IPS-15b (cell line): Measurements from ENCODE around the gene FRMD5.

Experiments used
- H3K27me3 ChIP-seq: one replicate; pipeline ENCODE4 v1.6.1; 2013; ENCODE audit warnings: low read length; ENCODE audit not compliant: control insufficient read depth, insufficient read depth
- H3K36me3 ChIP-seq: one replicate; pipeline ENCODE4 v1.6.1; 2013; ENCODE audit warnings: low read length; ENCODE audit not compliant: control insufficient read depth, insufficient read depth
- H3K4me1 ChIP-seq: one replicate; pipeline ENCODE4 v1.6.1; 2013; ENCODE audit warnings: mild to moderate bottlenecking, low read length; ENCODE audit not compliant: control insufficient read depth, insufficient read depth
- H3K4me3 ChIP-seq: one replicate; pipeline ENCODE4 v1.5.1; 2013; ENCODE audit warnings: low read depth, low read length
- H3K9ac ChIP-seq: one replicate; pipeline ENCODE4 v1.6.1; 2013; ENCODE audit warnings: low read depth, mild to moderate bottlenecking, low read length
- H3K9me3 ChIP-seq: one replicate; pipeline ENCODE4 v1.6.1; 2013; ENCODE audit warnings: mild to moderate bottlenecking, low read length; ENCODE audit not compliant: control insufficient read depth, insufficient read depth

The FRMD5 gene

DNA sequence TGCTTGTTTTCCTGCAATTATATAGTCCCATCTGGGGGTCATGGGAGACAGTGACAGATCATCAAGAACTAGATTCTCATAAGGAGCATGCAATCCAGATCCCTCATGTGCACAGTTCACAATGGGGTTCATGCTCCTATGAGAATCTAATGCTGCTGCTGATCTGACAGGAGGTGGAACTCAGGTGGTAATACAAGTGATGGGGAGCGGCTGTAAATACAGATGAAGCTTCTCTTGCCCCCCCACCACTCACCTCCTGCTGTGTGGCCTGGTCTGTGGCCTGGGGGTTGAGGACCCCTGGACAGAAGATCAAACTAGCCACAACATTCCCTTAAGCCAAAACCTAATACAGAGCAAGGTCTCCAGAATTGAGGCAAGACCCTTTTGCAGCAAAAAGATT, 207.1 kb downstream of the FRMD5 start:
- Histone ChIP-seq H3K9ac (no peak overlapping the region), H3K9me3 (no peaks in the 10 kb centered on the region), H3K4me3 (no peak overlapping the region), H3K27me3 (no peaks in the 10 kb centered on the region), H3K4me1 (peaks cover 9% of the 10 kb centered on the region), H3K36me3 (peaks cover 4% of the 10 kb centered on the region)

DNA sequence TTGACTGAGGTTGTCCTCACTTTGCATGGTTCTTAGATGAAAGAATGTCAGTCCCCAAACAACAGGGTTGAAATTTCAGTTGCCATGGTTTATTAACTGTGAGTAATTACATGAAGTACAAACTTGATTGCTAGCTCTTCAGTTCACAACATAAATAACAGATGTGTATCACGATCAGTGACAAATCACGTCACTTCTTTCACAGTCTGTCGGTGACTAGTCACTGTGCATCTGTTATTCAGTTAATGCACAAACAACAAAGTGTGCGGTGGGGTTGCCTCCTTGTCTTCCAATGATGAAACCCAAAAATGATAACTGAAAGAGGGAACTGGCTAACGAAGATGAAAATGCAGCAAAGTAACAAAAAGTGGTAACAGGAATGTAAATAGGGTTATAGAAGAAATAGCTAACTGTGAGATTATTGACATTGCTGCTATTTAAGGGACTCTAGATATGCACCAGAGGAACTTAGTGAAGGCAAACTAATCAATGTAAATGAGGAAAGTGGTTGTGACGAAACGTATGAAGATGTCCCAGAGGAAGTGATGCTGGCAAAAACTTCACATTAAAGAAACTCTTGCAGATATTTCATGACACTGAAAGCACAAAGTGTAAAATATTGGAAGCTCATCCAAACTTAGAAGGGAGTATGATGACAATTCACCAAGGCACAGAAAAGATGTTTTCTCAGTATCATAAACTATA, 208.9 kb downstream of the FRMD5 start:
- no peaks in the 10 kb centered on the region for H3K27me3 ChIP-seq
- H3K4me3 ChIP-seq = no peak overlapping the region

DNA sequence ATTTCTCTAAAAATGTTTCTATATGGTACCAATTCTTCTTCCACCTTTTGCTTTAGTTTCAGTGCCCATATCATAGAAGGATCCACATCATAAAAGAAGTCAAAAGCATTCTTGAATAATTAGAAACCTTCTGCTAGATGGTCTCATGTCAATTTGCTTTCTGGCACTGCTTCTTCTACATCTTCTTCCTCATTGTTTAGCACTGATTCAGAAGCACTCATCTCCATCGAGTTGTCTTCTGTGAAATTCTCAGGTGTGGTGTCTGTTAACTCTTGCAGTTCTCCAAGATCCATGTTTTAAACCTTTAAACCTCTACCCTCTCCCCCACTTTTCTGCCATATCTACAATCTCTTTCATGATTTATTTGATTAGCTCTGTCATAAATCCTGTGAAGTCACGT, 213.5 kb downstream of the FRMD5 start:
- H3K9me3 ChIP-seq = no peaks in the 10 kb centered on the region
- H3K4me3 ChIP-seq = no peak overlapping the region
- H3K9ac ChIP-seq = no peak overlapping the region
- peaks cover 11% of the 10 kb centered on the region for H3K4me1 ChIP-seq
- H3K36me3 ChIP-seq = no peaks in the 10 kb centered on the region
- H3K27me3 ChIP-seq = no peaks in the 10 kb centered on the region

More for the DNA sequence above, 208.9 kb downstream of the FRMD5 start:
- Histone ChIP-seq H3K4me1 (peaks cover 9% of the 10 kb centered on the region), H3K36me3 (peaks cover 4% of the 10 kb centered on the region), H3K9me3 (no peaks in the 10 kb centered on the region), H3K9ac (no peak overlapping the region)

DNA sequence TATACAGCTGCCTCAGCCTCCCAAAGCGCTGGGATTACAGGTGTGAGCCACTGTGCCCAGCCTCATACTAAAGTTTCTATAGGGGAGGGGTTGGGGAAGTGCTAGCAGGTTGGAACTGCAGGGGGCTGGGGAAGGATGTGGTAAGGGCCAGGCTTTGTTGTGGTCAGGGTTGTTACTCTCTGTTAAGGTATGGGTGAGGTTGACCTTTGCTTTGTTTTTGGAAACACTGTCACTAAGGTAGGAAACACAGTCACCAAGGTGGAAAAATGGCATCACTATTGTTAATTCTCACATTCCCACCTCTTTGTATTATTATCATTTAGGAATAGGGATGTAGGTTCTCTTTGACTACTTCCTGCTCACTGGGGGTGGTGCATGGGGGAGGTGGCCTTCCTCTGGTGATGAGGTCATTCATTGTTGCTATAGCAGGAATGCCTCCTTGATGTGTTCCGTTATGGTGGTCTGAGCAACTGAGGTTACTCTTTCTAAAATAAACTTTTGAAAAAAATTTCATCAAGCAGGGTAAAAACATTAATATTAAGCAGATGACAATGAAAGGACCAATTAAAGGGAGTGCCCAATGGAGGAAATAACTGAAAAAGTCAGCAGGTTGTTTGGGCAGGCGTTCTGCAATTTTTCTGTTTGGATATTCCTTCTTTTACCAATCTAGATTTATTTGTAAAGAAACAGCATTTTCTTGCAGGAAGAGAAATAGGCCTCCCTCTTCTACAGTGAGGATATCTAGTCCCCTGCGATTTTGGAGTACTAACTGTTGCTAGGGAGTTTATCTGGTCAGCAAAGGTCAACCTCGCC, 217.8 kb downstream of the FRMD5 start:
- H3K9ac ChIP-seq = no peak overlapping the region
- peaks cover 2% of the 10 kb centered on the region for H3K4me1 ChIP-seq
- no peak overlapping the region for H3K4me3 ChIP-seq

DNA sequence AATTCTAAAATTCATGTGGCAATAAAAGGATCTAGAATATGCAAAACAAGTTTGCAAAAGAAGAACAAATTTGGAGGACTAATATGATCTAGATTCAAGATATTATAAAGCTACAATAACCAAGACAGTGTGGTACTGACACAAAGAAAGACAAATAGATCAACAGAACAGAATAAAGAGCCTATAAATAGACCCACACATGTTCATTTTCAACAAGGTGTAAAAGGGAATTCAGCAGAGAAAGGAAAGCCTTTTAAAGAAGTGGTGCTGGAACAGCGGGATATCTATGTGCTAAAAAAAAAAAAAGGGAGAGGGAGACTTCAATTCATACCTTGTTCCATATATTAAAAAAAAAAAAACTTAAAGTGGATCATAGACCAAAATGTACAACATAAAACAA, 219.3 kb downstream of the FRMD5 start:
- no peak overlapping the region for H3K9ac ChIP-seq
- no peak overlapping the region for H3K4me3 ChIP-seq
- peaks cover 2% of the 10 kb centered on the region for H3K4me1 ChIP-seq
- H3K9me3 ChIP-seq = no peaks in the 10 kb centered on the region
- H3K27me3 ChIP-seq = no peaks in the 10 kb centered on the region
- no peaks in the 10 kb centered on the region for H3K36me3 ChIP-seq

More for the DNA sequence above, 217.8 kb downstream of the FRMD5 start:
- Histone ChIP-seq H3K9me3 (no peaks in the 10 kb centered on the region), H3K27me3 (no peaks in the 10 kb centered on the region), H3K36me3 (no peaks in the 10 kb centered on the region)

DNA sequence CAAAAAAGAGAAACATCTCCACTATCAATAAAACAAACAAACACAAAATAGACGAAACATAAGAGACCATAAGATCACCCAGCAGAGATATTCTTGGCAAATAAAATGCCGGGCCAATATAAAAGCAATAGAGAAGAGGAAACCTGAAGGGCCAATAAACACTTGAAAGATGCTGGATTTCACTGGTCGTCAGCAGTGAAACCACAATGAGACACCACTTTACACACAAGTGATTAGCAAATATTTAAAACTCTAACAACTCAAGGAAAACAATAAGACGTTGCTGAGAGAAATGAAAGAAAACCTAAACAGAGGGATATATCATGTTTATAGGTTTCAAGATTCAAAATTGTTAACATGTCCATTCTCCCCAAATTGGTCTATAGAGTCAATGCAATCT, 219.7 kb downstream of the FRMD5 start:
- Histone ChIP-seq H3K36me3 (no peaks in the 10 kb centered on the region), H3K4me3 (no peak overlapping the region), H3K9ac (no peak overlapping the region), H3K4me1 (peaks cover 2% of the 10 kb centered on the region), H3K9me3 (no peaks in the 10 kb centered on the region), H3K27me3 (no peaks in the 10 kb centered on the region)

DNA sequence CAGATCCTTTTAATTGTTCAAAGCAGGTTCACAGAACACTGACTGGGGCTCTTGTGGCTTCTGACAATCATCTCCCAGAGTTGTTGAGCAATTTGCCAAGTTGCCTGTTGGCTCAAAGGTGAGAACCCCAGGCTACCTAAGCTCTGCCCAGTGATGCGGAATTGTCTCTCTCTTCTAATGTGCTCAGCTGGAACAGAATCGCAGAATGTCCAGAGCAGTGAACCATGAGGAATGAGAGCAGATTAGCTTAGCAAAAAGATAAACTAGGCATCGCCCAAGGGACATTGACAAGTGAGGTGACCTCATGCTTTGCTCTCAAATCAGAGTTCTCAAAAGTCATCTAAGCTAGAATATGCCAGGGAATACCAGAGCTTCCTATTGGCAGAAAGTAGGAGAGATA, 220.2 kb downstream of the FRMD5 start:
- Histone ChIP-seq H3K4me3 (no peak overlapping the region), H3K27me3 (no peaks in the 10 kb centered on the region), H3K9ac (no peak overlapping the region), H3K4me1 (peaks cover 2% of the 10 kb centered on the region), H3K36me3 (no peaks in the 10 kb centered on the region), H3K9me3 (no peaks in the 10 kb centered on the region)

DNA sequence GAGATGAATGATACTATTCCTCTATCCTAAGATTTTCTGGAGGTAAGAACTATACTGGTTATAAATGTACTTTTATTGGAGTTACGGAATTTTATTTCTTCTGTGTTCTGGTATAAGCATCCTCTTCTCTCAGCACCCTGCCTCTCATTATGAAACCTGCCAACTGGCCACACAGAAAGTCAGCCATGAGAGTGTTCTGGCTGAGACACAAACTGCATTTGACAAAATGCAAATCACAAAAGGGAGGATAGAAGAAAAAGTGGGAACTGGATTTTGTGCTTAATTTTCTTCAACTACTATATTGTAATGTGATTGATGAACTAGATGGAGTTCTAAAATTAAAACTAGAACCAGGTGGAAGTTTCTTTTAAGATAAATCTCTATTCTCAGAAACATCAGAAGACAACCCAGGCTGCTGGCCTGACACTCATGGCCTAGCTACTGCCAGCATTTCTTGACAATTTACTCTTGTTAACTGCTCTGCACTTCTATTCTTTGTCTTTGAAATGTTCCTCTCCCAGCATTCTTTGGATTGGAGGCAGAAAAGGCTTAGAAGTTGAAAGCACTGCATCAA, 225.2 kb downstream of the FRMD5 start:
- Histone ChIP-seq H3K36me3 (no peaks in the 10 kb centered on the region), H3K4me1 (no peaks in the 10 kb centered on the region), H3K9ac (no peak overlapping the region), H3K4me3 (no peak overlapping the region), H3K9me3 (no peaks in the 10 kb centered on the region), H3K27me3 (no peaks in the 10 kb centered on the region)

DNA sequence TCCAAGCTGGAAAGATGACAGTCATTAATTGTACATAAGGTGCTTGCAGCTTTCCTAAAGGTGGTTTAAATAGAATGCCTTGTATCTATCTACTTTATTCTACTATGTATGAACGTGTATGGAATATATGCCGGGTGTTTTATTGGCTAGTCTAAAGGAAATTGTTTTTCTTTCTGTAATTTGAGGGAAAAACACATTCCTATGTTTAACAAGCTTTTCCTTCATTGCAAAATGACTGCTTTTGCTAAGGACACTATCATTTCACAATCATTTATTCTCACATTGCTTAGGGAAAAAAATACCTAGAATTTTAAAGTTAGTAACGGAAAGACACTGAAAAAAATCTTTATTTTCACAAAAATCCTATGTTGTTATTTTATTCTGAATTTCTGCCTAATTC, 226.5 kb downstream of the FRMD5 start:
- Histone ChIP-seq H3K36me3 (no peaks in the 10 kb centered on the region), H3K9ac (no peak overlapping the region), H3K4me3 (no peak overlapping the region), H3K4me1 (no peaks in the 10 kb centered on the region), H3K9me3 (no peaks in the 10 kb centered on the region), H3K27me3 (no peaks in the 10 kb centered on the region)

DNA sequence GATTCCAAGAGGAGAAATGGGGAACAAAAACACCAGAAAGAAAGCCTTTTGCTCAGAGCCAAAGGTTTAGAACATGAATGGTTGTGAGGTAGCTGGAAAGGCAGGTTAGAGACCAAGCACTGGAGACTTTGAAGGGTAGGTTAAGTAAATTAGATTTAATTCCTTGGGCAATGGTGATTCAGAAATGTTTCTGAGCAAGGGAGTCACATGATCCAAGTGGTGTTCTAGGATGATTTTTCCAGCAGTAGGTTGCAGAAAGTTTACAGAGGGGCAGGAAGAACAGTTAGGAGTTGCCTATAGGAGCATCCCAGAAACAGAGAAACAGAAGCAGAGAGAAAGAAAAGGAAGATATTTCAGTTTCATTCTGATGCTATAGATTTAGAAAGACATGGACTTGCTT, 228.4 kb downstream of the FRMD5 start:
- H3K4me1 ChIP-seq = no peaks in the 10 kb centered on the region
- no peaks in the 10 kb centered on the region for H3K36me3 ChIP-seq
- H3K4me3 ChIP-seq = no peak overlapping the region
- H3K9ac ChIP-seq = no peak overlapping the region
- no peaks in the 10 kb centered on the region for H3K9me3 ChIP-seq
- H3K27me3 ChIP-seq = no peaks in the 10 kb centered on the region

DNA sequence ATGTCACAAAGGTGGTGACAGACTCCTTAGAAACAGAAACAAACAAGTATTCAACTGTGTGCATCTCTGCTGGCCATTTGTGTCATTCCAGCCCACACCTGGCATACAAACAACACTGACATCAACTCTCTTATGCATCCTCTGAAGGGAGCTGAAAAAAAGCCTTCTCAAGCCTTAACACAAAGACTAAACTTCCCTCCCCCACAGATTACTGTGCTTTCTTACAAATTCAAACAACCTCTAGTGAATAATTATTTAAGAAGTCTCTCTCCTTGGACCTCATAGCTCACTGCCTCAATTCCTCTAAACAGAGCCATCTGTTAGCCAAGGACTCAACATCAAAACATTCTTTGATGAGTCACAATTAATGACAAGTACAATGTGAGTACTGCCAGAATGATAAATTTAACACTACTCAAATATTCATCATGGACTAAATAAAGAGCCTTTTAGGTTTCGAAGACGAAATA, 236.2 kb downstream of the FRMD5 start:
- Histone ChIP-seq H3K4me3 (no peak overlapping the region), H3K27me3 (no peaks in the 10 kb centered on the region), H3K4me1 (peaks cover 8% of the 10 kb centered on the region), H3K36me3 (no peaks in the 10 kb centered on the region), H3K9me3 (no peaks in the 10 kb centered on the region), H3K9ac (no peak overlapping the region)

DNA sequence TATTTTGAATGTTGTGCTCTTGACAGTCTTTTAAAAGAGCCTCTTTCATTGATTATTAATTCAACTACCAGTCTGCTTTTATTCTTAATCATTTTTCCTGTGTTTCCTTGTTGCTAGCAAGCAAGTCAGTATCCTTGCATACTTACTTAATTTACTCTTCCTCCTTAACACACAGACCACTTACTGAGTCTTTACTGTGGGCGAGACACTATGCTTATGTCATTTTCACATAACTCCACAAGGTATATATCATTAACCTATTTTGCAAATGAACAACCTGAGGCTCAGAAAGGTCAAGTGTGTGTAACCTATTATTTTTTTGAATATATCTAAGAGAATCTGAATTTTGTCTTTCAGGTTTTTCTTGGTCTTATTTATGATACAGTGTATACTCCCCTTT, 237.3 kb downstream of the FRMD5 start:
- H3K9ac ChIP-seq = no peak overlapping the region
- H3K27me3 ChIP-seq = no peaks in the 10 kb centered on the region
- peaks cover 8% of the 10 kb centered on the region for H3K4me1 ChIP-seq
- H3K9me3 ChIP-seq = no peaks in the 10 kb centered on the region
- H3K4me3 ChIP-seq = no peak overlapping the region
- H3K36me3 ChIP-seq = no peaks in the 10 kb centered on the region
